Left renal pelvis (tissue), 4 donors: Measurements from ENCODE around the gene ADAMTS15. TPM values are rescaled to one million over a fixed set of nuclear protein-coding genes. Genes with fewer than 3 reads are reported as not detected.

Source experiments
- DNase-seq, 4 donors: peaks; one replicate each; pipeline ENCODE4 v3.0.0-alpha.2; 2013; ENCODE audit warnings: low read depth in 4 of 4, low spot score in 3 of 4
- polyA plus RNA-seq, 4 donors: library from polyadenylated mRNA; unstranded; fragments of 120-200 nt; gene quantifications; one replicate each; pipeline ENCODE4 v1.2.1, GENCODE V29; 2013; ENCODE audit not compliant: insufficient read length in 4 of 4

Gene ADAMTS15
- polyA plus RNA-seq, 4 donors: 41.4 to 65.1 (median 58.8) TPM

DNA sequence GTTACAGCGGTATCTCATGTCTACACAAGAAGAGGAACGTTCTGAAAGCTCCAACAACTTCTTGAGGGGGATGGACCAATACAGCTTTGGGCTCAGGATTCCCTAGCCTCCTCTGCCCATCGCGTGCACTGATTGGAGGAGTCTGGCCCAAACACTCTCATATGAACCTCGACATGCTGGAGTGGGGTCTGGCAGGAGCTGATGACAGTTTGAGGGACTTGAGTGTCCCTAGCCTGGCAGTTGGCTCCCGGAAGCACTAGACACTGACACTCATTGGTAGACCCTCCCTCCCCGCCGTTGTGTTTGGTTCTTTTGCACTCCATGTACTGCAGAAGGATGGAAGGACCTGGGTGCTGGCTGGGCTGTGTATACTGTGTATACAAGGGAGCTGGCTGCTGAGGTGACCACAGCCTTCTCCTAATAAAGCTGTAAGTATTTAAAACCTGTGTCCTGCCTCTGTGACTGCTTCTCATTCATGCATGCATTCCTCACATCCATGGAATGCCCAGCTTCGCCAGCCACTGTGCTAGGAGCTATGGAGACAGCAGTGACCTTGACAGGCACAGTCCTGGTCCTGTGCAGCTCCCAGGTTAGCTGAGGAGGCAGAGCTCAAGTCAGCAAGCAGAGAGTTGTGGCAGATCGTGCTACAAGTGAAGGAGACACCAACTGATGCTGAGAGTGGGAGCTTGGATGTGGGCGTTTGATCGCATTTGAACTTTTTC lies 27.9 kb downstream of the ADAMTS15 start:
- no peak for DNase-seq

DNA sequence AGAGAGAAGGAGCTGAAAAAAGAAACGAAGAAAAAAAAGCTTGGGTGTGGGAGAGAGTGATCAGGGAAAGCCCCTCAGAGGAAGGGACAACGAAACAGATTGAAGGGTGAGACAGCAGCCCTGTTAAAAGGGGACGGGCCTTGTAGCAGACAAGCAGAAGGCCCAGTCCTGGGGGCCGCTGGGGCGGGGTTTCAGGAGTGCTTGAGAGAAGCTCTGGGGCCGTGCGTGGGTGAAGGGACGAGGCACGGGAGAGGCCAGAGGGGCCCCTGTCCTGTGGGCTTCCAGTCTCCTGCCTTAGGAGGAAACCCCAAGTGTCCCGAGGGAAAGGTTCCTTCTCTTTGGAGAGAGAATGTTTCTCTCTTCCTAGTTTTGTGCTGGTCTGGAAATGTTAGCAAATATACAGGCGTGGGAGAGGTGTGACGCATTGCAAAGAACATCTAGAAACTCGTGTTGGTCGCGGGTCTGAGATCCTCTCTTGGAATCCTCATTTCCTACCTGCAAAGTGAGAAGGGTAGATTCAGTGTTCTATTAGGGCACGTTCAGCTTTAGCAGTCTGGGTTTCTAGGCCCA lies 28.6 kb downstream of the ADAMTS15 start:
- no peak for DNase-seq

DNA sequence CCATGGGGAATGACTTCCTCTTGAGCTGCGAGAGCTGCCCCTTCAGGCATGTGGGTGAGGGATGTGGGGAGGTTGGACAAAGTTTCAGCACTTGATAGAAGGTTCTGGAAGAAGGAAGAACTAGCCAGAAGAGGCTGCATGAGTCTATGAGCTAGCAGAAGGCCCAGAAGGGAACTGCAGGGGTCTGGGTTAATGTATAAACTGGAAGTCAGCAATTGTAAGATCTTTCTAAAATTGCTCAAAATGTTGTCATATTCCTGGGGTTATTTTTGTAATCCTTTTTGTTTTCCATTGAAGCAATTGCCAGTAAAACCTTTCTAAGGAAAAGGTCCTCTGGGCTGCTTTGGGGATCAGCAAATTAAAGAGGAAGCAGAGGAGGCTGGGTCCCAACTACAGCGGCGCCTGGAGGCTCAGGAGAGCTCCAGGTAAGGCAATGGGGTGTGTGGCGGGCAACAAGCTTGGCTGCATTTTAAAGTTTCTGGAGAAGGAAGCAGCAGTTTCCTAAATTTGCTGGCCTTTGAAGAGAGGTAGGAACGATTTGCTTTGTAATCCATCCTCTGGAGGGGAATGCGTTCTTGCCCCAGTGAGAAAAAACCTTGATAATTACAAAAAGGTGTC lies 29.2 kb downstream of the ADAMTS15 start:
- DNase-seq: no peak

DNA sequence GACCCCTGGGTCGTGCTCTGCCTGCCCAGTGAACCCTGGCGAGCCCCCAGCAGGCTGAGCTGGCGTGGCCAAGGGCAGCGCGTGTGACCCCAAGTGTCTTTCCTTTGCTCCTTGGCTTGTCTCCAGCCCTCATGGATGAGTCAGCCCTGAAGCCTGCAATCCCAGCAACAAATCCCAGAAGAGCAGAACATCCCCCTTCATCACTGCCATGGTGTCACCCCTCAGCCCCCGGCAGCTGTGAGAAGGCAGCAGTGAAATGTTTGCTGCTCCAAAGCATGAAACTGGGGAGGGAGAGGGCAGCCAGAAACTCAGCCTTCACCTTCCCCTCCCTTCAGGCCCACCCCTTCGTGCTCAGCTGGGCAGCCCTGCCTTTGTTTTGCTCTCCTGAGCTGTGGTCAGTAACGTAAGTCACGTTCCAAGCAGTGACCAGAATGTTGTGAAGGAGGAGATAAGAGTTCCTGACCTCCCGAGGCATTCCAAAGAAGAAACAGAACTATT lies 29.8 kb downstream of the ADAMTS15 start:
- no peak for DNase-seq

DNA sequence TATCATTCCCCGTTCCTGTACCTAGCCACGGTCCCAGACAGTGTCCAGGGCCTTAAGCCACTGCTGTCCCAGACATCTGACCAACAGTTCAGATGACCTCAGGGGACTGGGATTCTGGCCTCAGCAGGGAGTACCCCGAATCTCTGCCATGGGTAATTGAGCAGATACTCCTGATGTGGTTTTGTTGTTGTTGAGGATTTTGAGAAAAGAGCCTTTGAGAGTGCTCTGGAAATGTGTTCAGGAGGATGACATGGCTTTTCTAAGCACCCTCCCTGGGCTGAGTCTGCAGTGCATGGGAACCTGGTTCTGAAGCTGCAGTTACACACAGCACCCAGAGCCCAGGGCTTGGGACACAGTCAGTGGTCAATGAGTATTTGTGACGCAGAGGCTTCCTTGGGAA lies 30.4 kb downstream of the ADAMTS15 start:
- DNase-seq: no peak

DNA sequence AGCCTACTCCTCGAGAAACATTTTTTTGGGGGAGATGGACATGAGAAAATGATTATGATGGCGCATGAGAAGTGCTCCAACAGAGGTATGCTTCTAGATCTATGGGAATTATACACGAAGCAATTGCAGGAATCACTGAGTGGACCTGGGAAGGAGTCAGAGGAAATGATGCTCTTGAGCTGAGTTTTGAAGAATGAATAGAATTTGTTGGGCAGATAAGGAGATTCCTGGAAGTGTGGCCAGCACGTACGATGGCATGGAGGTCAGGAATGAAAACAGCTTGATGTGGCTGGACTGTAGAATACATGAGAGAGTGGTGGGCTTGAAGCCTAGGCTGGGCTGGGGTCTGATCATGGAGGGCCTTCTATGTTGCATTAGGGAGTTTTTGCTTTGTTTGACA lies 31.7 kb downstream of the ADAMTS15 start:
- DNase-seq: no peak

DNA sequence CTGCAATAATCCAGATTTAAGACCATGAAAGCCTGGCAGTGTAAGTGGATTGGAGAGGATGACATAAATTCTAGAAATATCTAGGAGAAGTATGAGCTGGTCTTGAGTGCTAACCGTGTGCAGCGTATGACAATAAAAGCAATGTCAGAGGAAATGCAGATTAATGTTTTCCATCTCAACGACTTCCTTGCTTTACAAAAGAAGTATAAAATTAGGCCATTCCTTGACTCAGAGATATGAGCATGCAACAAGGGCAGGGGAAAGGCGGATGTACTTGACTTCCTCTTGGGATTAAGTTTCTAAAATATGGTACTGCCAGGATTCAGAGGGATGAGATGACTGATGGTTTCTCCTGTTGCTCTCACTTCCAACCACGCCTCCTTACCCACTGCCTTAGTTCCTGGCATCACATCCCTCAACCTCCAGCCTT lies 32.3 kb downstream of the ADAMTS15 start:
- no peak for DNase-seq

DNA sequence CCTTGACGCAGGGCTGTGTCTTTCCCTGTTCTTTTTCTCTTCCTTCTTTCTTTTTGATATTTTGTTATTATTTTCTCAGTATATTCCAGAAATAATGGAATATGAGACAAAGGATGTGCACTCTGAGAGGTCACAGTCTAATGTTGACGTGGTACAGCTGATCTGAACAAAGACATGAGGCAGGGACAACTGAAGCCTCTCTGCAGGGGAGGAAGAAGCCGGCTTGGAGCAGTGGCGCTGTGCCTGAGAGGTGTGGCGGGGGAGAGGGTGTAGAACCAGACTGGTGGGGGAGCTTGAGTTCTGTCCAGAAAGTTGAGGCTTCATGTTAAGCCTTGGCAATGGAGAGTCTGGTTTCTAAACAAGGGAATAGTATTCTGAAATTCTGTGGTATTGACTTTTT lies 34.7 kb downstream of the ADAMTS15 start:
- DNase-seq: no peak

DNA sequence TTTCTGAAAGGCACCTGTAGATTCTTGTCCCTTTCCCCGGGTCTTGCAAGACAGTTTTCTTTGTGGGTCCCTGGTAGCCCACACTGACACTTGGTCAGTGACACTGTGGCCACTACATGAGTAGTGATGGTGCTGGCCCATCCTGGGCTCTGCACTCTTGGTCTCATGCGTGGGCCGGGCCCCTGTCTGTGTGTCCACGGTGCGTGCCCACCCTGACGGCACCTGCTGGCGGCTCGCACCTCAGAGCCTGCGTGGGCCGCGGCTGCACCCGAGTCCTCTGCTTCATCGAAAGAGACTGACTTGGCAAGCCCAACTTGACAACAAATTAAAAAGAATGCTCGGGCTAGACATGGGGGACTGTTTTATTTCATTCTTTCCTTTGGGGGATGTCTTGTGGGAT lies 37.5 kb downstream of the ADAMTS15 start:
- no peak for DNase-seq

DNA sequence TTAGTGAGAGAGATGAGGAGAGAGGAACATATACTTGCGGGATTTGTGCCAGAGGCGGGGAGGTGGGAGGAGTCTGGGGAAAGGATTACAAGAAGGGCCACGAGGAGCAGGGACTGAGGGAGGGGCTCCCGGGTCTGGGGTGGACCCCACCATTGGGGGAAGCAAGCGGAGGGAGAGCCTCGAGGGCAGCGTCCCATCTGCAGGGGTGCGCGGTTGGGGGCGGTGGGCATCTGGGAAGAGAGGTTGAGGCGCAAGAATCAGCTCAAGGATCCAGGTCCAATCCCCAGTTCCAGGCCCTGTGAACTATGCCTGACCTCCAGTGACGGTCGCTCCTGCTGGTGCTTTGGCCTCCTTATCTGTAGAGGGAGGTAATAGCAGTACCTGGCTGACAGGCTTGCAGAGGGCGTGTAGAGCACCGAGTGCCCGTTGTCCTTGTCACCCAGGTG lies 38.0 kb downstream of the ADAMTS15 start:
- no peak for DNase-seq

DNA sequence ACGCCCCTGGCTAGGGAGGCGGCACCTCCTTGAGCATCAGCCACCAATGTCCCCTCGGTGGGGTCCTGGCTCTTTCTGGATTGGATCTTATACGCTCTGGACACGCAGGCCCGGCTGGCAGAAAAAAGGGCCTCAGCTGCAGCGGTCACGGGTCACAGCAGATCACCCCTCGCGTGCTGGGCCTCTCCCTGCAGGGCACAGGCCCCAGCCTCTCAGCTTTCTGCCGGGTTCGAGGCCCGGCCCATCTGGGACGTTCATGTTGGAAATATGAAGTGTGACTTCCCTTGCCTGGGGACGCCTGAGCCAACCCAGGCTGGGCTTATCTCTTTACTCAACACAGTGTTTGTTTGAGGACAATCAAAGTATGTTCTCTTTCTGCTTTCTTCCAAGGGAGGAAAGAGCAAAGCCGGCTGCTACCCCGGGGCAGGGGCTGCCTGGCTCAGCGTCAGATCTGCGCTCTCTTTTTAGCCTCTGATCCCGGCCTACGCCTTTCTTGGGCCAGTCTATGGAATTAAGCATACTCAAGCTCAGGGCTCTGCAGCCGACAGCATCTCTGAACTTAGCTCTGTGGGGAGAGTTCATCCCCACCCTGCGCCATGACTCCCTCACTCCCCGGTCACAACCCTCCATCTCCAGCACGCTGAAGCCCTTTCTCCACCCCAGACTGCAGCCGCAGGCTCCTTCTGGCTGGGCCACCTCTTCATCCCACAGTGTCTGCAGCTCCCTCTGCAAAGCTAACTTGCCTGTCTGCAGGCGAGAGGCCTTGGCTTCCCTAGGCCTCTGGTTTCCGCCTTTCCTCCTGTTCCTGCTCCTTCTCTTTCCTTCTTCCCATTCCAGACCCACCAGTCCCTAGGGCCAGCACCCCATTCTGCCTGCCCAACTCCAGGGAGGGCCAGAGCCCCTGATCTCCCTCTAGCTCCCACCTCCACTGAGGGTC lies 38.8 kb downstream of the ADAMTS15 start:
- no peak for DNase-seq

DNA sequence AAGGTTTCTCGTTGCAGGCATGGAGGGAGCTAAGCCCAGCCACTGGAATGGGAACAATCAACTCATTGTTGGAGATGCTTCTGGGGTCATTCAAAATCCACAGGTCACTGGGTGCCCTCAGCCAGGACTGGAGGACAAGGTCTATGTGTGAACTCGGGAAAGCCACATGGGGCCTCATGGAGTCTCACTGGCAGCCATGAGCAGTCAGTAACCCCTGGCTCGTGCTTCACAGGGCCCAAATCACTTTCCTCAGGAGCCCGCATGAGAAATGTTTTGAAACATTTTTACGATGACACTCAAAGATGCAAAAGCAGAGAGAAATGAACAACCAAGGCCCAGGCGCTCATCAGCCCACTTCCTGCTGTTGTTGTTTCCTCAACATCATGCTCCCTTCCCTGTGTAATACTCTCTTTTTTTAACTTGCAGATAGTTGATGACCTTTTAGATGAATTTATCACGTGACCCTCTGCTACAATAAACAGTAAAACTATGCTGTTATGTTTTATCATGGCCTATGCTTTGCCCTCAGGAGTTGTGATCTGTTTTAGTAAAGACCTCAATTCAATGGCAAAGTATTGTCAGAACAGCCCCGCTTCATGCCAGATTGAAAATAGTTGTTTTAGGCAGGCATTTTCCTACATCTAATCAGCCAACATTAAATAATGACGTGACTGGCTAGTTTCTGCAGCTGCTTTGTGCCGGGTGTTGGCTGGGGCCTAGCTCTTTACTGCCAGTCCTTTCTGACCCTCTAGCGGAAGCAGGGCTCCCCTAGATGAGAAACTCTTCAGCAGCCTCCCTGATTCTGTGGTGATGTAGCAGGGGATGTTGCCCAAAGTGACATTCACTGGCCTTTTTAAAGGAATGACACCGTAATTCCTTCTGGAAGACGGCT lies 39.7 kb downstream of the ADAMTS15 start:
- DNase-seq: no peak

DNA sequence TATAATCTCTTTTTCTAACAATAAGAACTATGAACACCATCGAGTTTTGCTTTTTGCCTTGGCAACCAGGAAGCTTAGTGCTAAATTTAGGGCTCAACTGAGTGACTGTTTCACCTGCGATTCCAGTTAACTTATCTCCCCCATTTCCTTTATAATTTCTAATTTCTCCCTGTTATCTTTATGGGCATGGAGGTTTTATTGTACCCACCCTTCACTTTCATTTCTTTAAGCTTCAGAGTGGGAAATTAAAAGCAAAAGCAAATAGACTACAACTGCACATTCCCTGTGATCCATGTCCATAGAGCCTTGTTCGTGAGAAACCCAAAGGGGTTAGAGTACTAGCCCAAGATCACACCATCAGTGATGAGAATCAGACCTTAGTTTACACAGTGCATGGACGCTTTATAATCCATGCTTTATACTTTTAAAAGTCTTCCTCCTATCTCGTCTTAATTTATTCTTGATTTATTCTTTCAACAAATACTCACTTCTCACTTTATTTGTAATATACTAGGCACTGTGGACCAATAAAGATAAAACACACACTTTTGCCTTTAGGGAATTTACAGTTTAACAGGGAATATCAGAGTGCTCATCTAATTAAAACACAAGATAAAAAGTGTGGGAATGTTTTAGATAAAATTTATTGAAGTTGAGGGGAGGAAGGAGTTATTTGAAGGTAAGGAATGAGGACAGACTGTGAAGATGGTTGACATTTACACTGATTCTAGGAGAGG lies 40.6 kb downstream of the ADAMTS15 start:
- no peak for DNase-seq

DNA sequence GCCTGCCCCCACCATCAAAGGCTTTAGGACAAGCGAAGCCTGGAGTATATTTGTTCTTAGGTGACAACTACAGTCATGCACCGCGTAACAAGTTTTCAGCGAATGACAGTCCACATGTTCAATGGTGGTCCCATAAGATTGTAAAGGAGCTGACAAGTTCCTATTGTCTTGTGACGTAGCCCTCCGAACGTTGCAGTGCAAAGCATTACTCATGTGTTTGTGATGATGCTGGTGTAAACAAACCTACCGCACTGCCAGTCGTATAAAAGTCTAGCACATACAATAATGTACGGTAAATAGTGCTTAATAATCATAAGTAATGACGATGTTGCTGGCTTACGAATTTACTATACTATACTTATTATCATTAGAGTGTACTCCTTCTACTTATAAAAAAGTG lies 41.3 kb downstream of the ADAMTS15 start:
- DNase-seq: no peak

DNA sequence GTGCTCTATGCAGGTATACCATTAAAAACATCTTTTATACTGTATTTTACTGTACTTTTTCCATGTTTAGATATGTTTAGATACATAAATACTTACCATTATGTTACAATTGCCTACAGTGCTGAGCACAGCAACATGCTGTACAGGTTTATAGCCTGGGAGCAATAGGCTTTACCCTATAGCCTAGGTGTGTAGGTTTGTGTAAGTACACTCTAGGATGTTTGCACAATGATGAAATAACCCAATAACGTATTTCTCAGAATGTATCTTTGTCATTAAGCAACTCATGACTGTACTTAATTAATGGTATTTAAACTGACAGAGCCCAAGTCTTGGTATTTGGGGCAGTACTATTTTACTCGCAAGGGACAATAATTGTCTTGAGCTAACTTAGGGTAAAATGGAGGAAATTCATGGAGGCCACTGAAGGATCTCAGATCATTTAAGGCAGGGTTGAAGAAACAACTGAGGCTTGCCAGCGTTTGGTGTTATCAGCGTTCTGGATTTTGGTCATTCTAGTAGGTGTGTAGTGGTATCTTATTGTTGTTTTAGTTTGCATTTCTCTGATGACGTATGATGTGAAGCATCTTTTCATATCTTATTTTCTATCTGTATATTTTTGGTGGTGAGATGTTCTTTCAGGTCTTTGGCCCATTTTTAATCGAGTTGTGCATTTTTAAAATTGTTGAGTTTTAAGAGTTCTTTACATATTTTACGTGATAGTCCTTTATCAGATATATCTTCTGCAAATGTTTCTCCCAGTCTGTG lies 42.4 kb downstream of the ADAMTS15 start:
- DNase-seq: no peak

DNA sequence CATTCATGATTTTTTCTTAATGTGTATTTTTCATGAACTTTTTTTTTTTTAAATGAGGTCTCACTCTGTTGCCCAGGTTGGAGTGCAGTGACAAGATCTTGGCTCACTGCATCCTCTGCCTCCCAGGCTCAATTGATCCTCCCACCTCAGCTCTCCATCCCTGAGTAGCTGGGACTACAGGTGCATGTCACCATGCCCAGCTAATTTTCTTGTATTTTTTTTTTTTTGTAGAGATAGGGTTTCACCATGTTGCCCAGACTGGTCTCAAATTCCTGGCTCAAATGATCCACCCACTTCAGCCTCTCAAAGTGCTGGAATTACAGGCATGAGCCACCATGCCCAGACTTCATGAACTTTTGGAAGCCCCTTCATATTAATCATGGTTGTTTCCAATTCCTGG lies 49.7 kb downstream of the ADAMTS15 start:
- no peak for DNase-seq

DNA sequence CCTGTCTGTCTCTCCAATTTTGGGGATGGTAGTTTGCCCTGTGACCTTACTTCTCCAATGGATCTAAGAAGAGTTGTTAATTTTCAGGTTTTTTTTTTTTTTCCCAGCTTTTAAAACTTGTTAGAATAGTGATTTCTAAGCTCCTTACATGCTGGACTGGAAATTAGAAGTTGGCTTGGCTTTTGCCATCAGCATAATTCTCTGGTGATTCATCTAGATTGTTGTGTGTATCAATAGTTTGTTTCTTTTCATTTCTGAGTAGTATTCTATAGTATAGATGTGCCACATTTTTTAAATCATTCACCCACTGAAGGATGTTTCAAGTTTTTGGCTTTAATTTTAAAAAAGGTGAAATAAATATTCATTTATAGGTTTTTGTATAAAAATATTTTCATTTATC lies 51.4 kb downstream of the ADAMTS15 start:
- no peak for DNase-seq

DNA sequence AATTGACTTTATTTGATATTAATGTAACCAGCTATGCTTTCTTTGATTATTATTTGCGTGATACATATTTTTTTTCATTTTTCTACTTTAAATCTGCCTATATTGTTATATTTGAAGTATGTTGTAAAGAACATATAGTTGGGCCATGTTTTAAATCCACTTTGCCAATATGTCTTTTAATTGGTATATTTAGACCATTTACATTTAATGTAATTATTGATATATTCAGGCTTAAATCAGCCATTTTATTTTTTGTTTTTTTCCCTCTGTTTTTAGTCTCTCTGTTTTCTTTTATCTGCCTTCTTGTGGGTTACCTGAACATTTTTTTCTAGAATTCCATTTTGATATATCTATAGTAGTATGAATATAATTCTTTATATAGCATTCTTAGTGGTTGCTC lies 55.9 kb downstream of the ADAMTS15 start:
- no peak for DNase-seq
